HG03521 (cell line): ENCODE data around the gene KIF4A.
"Not testable (repeated sequence)": the region's sequence is repeated elsewhere in the genome, so short reads cannot be mapped to it uniquely, and the experiment has no call there.

Experiments used
- ATAC-seq: cut with Tn5 transposase; IDR thresholded peaks from one replicate; pipeline ENCODE4 v1.9.1; 2021; ENCODE audit warnings: mild to moderate bottlenecking, moderate library complexity; ENCODE audit not compliant: unreplicated experiment

Gene KIF4A

DNA sequence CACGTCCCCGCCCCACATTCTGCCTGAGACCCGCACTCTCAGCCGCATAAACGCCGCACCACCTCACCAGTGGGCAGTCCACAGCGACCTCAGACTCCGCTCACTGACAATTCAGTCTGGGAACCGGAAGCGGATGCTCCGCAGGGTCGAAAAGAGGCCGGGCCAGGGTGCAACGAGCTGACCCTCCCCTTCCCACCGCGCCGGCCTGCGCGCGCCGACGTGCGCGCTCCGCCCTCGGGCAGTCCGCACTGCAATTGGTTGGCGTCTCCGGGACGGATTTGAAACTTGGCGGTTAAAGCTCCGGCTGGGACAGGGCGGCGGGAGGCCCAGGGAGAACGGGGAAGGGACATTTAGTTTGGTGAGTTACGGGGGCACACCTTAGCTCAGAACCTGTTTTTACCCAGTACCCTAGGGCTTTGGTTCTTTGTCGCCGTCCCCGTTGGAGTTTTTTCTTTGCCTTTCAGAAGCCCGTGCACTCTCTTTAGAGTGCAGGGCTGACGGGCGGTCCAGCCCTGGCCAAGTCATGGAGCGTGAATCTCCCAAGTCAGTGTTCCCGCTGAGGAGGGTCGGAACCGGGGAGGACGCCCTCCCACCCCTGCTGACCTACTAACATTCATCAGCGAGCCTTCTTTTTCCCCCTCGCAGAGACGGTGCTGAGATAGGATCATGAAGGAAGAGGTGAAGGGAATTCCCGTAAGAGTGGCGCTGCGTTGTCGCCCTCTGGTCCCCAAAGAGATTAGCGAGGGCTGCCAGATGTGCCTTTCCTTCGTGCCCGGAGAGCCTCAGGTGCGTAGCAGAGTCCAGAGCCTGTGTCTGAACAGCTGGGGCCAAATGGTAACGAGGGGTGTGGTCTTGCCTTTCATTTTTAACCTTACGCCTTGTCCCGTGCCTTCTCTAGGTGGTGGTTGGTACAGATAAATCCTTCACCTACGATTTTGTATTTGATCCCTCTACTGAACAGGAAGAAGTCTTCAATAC, at the start of gene KIF4A, which contains the start of gene PDZD11:
Gene KIF4A (plus strand): TSS at position 312 of the 978 bp plus-strand sequence. CDS start 355 bp downstream, at position 667.
Gene PDZD11 (minus strand): TSS at position 135 of the 978 bp plus-strand sequence. CDS start 586 bp downstream, outside the sequence.
- peak; percentile 100 for ATAC-seq

GRCh38 chrX:70240751-70241150, 49.2 kb upstream of the KIF4A start:
- ATAC-seq = no peak

DNA sequence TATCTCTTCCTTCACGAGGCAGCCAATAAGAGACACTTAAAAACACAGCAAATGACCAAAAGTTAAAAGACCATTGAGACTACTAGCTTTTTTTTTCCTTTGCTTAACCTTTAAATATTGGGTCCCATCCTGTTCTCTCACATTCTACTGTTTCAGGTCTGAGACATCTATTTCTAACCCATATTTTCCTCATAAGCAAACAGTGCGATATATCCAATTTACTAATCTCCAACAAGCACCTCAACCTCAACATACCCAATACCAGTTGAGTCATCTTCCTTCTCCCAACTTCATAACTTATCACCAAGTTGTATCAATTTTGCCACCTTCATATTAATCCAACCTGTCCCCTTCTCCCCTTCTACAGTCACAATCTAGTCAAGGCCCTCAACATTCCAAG, 48.4 kb upstream of the KIF4A start:
- ATAC-seq = no peak

GRCh38 chrX:70243601-70244000, 46.3 kb upstream of the KIF4A start:
- ATAC-seq = not testable (repeated sequence)

GRCh38 chrX:70244881-70245280, 45.0 kb upstream of the KIF4A start:
- no peak for ATAC-seq

DNA sequence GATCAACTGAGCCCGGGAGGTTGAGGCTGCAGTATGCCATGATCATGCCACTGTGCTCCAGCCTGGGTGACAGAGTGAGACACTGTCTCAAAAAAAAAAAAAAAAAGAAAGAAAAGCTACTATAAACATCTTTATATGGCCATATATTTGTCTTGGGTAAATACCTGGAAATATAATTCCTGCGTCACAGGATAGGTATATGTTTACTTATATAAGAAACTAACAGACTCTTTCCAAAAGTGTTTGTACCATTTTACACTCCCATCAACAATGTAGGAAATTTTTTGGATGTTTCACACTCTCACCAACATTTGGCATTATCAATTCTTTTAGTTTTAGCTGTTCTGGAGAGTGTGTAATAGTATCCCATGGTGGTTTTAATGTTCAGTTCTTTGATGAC, 42.7 kb upstream of the KIF4A start:
- ATAC-seq = no peak

DNA sequence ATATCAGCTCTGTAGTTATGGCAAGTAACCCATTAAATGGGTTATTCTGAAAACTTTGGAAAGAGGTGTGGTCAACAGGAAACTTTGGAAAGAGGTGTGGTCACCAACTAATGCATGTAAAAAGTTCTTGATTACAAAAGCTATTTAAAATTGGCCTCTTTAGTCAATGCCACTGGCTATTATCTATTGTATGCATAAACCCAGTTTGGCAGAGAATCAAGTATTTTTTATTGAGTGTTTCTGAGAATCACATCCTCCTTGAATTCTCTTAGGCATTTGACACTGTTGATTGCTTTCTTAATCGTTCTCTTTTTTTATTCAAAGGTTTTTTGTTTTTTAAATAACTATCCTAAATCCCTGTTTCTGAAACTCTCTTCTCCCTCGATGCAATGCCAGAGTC, 37.4 kb upstream of the KIF4A start:
- no peak for ATAC-seq

- ATAC-seq = no peak
Measured at GRCh38 chrX:70253377-70254062, 36.4 kb upstream of the KIF4A start.

DNA sequence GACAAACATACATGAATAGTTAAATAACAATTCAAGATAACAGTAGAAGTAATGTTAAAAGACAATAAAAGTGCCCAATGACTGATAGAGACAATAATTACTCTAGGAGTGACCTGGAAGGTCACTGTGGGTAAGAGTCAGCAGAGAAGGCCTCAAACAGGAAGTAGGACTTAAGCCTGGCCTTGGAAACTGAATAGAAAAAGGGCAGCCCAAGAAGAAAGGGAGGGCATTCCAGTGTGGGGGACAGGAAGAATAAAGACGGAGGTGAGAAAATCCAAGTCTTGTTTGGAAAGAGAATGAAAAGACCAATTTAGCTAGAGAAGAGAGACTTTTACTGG, 35.9 kb upstream of the KIF4A start:
- no peak for ATAC-seq

DNA sequence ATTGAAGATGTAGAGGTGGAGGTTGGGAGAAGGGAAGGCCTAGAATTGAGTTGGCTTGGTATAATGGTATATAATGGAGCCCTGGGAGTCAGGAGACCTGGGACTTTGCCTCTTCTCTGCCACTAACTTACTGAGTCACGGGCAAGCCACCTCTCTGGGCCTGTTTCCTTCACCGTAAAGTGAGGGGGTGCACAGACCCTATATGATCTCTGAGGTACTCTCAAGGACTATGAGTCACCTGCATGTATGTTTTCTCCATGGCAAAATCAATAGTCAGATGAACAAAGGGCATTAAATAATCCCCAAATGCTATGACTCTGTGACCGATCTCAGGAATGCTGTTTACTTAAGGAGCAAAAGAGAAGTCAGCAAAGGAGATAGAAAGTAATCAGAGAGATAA, 35.0 kb upstream of the KIF4A start:
- ATAC-seq = no peak

DNA sequence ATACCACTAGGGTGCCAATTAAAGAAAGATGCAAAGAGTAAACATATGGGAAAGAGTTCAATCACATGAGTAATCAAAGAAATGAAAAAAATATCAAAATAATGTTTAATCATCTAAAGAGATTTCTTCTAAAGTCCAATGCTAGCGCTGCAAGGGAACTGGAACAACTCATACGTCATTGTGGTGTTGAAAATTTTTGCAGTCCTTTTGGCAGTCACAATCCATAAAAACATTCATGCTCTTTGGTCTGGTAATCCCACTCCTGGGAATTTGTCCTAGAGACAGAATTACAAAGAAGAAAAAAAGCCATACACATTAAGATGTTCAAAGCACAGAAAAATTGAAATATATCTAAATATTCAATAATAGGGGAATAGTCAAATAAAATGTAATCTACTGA, 34.5 kb upstream of the KIF4A start:
- no peak for ATAC-seq

DNA sequence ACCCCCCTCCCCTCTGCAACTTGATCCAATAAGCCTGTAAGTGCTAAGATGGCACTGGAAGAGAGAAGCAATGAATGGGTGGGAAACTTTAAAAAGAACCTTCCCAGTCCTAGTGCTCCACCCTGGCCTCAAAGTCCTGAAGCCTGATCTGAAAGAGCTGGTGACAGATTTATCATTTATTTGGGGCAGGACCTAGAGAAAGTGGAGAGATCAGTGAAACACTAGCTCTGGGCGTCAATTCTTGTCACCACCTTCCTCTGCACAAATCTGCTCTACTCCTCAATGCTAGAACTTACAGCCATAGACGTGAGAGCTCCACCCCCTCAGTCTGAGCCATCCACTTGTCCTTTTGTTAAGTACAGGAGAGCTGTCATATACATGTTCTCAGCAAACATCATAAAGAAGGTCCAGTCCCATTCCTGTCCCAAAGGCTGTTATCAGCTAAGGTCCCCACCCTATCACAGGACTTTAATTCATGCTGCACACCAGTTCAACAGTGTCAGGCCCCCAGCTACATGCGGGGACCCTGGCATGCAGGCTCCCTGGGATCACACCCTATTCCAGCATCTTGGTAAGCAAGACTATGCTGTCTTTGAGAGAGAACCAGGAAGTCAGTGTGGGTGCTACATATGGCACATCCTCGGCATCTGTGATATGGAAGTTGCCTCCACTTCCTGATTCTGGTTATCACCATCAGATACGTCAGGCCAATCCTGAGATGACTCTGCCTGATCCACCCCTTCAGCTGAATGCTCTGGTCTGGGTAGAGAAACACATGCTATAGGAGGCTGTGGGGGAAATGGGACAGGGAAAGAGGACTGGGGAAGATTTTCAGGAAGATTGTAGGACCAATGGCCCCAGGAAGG, 32.2 kb upstream of the KIF4A start:
- no peak for ATAC-seq

GRCh38 chrX:70260104-70260503, 29.8 kb upstream of the KIF4A start, which contains the start of gene P2RY4:
Gene P2RY4, minus strand, starts transcription at chrX:70260204. Its CDS starts 580 bp downstream, at chrX:70259624.
- ATAC-seq = no peak

DNA sequence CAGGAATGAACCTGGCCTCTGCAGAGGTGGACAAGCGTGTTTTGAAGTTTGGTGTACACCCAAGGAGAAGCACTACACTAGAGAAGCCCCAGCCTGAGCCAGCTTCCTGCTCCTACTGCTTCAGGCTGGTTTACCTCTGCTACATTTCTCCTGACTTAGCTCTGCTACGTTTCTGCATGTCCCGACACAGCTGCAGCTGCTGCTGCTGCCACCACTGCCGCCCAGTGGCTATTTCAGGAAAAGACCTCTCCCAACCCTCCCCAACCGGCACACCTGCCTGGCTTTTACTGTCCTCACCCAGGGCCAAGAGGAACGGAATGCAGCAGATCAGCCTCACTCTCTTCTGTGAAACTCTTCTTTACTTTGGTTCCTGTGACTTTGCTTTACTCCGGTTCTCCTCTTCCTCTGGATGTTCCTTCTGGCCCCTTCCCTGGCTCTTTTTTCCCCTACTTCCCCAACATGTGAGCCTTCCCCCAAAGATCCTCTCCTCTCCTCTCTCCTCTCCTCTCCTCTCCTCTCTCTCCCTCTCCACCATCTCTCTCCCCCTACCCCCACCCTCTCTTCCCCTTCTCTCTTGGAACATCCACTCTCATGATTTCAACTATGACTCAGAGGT, 26.8 kb upstream of the KIF4A start:
- no peak for ATAC-seq

DNA sequence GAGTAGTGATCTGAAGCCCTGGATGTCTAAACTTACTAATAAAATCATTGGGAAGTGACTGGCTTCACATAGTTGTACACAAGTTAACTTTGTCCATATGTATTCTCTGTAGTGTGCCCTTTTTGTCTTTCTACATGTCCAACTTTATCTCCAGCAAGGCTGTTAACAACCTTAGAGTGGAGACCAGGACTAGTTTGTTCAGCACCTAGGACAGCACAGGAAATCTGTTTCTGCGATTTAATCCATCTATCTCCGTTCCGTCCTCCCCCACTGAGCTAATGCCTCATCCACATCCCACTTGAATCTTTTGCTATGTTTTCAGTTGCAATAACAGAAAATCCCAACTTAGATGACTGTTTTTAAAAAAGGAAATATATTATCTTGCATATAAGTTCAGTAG, 25.1 kb upstream of the KIF4A start:
- ATAC-seq = no peak

DNA sequence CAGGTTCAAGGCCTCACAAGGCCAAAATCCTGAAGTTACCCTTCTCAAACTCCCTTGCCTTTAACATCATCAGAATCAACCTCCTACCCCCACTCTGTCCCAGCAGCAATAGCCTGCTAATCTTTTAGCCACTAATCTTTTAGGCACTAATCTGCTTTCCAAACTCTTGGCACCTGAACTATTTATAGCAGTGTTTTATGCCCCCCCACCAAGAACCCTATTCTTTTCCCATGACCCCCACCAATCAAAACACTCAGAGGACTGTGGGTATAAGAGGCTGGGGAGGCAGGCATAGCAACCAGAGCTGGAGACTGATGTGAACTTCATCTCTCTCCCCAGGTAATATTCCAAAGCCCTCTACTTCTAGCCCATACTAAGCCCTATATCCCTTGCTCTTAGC, 21.9 kb upstream of the KIF4A start, which contains the start of gene ARR3:
Gene ARR3 (plus strand): TSS at position 301 of the 400 bp plus-strand sequence. CDS start 1,052 bp downstream, outside the sequence.
- ATAC-seq = no peak

DNA sequence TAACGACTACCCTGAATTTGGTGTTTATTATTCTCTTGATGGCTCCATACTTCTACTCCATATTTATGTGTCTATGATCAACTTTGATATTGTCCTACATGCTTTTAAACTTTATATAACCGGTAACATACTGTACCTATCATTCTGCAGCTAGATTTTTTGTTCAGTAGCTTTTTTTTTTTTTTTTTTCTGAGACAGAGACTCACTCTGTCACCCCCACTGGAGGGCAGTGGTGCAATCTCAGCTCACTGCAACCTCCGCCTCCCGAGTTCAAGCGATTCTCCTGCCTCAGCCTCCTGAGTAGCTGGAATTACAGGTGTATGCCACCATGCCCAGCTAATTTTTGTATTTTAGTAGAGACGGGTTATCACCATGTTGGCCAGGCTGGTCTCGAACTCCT, 15.9 kb upstream of the KIF4A start:
- not testable (repeated sequence) for ATAC-seq

GRCh38 chrX:70279081-70279480, 10.8 kb upstream of the KIF4A start:
- no peak for ATAC-seq

DNA sequence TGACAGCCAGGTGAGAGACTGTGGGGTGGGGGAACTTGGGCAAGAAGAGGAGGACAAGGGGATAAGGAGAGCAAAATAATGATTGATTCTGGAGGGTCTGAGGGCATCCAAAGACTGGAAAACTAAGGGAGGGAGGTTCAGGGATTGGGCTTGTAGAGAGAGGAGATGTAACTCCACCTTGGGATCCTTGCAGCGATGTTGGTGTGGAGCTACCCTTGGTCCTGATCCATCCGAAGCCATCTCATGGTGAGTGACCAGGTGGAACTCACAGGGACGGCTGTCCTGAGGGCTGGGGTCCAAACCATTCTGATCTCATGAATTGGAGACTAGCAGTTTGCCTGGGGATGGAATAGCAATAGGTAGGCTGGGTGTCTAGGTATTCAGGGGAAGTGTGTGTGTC, 9.3 kb upstream of the KIF4A start:
- no peak for ATAC-seq

- ATAC-seq = no peak
Measured at GRCh38 chrX:70281951-70282350, 8.0 kb upstream of the KIF4A start, which contains the start of gene RAB41. Gene RAB41, plus strand, starts transcription at chrX:70282172. Its CDS starts 46 bp downstream, at chrX:70282218.
